HG02610 (cell line): ENCODE results near the gene MOB2.
"Not testable (repeated sequence)": the region's sequence is repeated elsewhere in the genome, so short reads cannot be mapped to it uniquely, and the experiment has no call there.

Source experiments
- ATAC-seq: cut with Tn5 transposase; IDR thresholded peaks from one replicate; pipeline ENCODE4 v1.9.1; 2021; ENCODE audit warnings: mild to moderate bottlenecking, moderate library complexity; ENCODE audit not compliant: unreplicated experiment

The MOB2 gene

GRCh38 chr11:1444823-1445422 is 41.7 kb downstream of the MOB2 start:
- ATAC-seq, result no peak

- ATAC-seq, result no peak
Observed at GRCh38 chr11:1444321-1444720, 42.3 kb downstream of the MOB2 start.

- no peak for ATAC-seq
Observed at GRCh38 chr11:1443737-1444136, 42.8 kb downstream of the MOB2 start.

GRCh38 chr11:1442807-1443366 is 43.7 kb downstream of the MOB2 start:
- no peak for ATAC-seq

GRCh38 chr11:1442163-1442562 is 44.4 kb downstream of the MOB2 start:
- no peak for ATAC-seq

GRCh38 chr11:1440496-1440895 is 46.1 kb downstream of the MOB2 start:
- ATAC-seq, result no peak

- ATAC-seq, result no peak
Observed at GRCh38 chr11:1440066-1440465, 46.5 kb downstream of the MOB2 start.

- no peak for ATAC-seq
Observed at GRCh38 chr11:1439341-1439740, 47.2 kb downstream of the MOB2 start.

- ATAC-seq, result no peak
Observed at GRCh38 chr11:1438967-1439330, 47.6 kb downstream of the MOB2 start.

- ATAC-seq, result no peak
Observed at GRCh38 chr11:1438261-1438966, 48.2 kb downstream of the MOB2 start.

- ATAC-seq, result no peak
Observed at GRCh38 chr11:1437500-1437899, 49.1 kb downstream of the MOB2 start.

GRCh38 chr11:1436468-1437039 is 50.0 kb downstream of the MOB2 start:
- ATAC-seq, result no peak

- no peak for ATAC-seq
Observed at GRCh38 chr11:1435820-1436467, 50.6 kb downstream of the MOB2 start.

GRCh38 chr11:1435479-1435819 is 51.1 kb downstream of the MOB2 start:
- not testable (repeated sequence) for ATAC-seq

- no peak for ATAC-seq
Observed at GRCh38 chr11:1433977-1434640, 52.5 kb downstream of the MOB2 start.

GRCh38 chr11:1433568-1433967 is 53.0 kb downstream of the MOB2 start:
- no peak for ATAC-seq

GRCh38 chr11:1428762-1429316 is 57.7 kb downstream of the MOB2 start:
- ATAC-seq, result no peak

- no peak for ATAC-seq
Observed at GRCh38 chr11:1425439-1425838, 61.1 kb downstream of the MOB2 start.

GRCh38 chr11:1425006-1425405 is 61.6 kb downstream of the MOB2 start:
- no peak for ATAC-seq

GRCh38 chr11:1423406-1423805 is 63.2 kb downstream of the MOB2 start:
- not testable (repeated sequence) for ATAC-seq

GRCh38 chr11:1422981-1423380 is 63.6 kb downstream of the MOB2 start:
- ATAC-seq, result no peak
